Ectodermal cell (in vitro differentiated cells): ENCODE results near the gene CUL2.
"Not testable (repeated sequence)": the region's sequence is repeated elsewhere in the genome, so short reads cannot be mapped to it uniquely, and the experiment has no call there.

Source experiments
- H3K27ac ChIP-seq: 2 replicates; pipeline ENCODE4 v1.7.0; 2013; ENCODE audit warnings: mild to moderate bottlenecking, low read depth, low read length; ENCODE audit not compliant: insufficient read depth, poor library complexity, severe bottlenecking
- H3K27me3 ChIP-seq: 2 replicates; pipeline ENCODE4 v1.7.0; 2013; ENCODE audit warnings: mild to moderate bottlenecking, low read length; ENCODE audit not compliant: insufficient read depth, control insufficient read depth, poor library complexity, severe bottlenecking
- H3K36me3 ChIP-seq: one replicate; pipeline ENCODE4 v1.7.0; 2013; ENCODE audit warnings: low read length; ENCODE audit not compliant: control insufficient read depth, insufficient read depth
- H3K4me1 ChIP-seq: one replicate; pipeline ENCODE4 v1.7.0; 2013; ENCODE audit warnings: low read length; ENCODE audit not compliant: control insufficient read depth, insufficient read depth
- H3K4me3 ChIP-seq: 2 replicates; pipeline ENCODE4 v1.7.0; 2013; ENCODE audit warnings: low read depth, low read length, control low read depth; ENCODE audit not compliant: insufficient read depth
- H3K9me3 ChIP-seq: 2 replicates; pipeline ENCODE4 v1.7.0; 2013; ENCODE audit warnings: mild to moderate bottlenecking, low read length, moderate library complexity; ENCODE audit not compliant: control insufficient read depth
- WGBS, 2 experiments: methylation state at CpG; one replicate each; pipeline ENCODE4 v1.1.7; 2013; ENCODE audit warnings: missing lambda C conversion rate in 2 of 2; 5-methylcytosine and 5-hydroxymethylcytosine counted together

Gene CUL2

GRCh38 chr10:35083242-35083641, 6.9 kb downstream of the CUL2 start:
- Histone ChIP-seq H3K9me3 (no peaks in the 10 kb centered on the region), H3K27ac (no peak overlapping the region), H3K4me3 (no peak overlapping the region), H3K27me3 (no peaks in the 10 kb centered on the region), H3K4me1 (no peaks in the 10 kb centered on the region), H3K36me3 (no peaks in the 10 kb centered on the region)
- 100% methylated on average over 1 of the region's 1 CpG for WGBS, 2 experiments

- not testable (repeated sequence) for H3K27ac ChIP-seq, H3K36me3 ChIP-seq, H3K4me1 ChIP-seq, H3K4me3 ChIP-seq, H3K27me3 ChIP-seq, H3K9me3 ChIP-seq
- 95 to 96% methylated on average over 1 of the region's 1 CpG for WGBS, 2 experiments
Measured at GRCh38 chr10:35080261-35080660, 9.9 kb downstream of the CUL2 start.

- Histone ChIP-seq H3K36me3 (no peaks in the 10 kb centered on the region), H3K4me1 (no peaks in the 10 kb centered on the region), H3K4me3 (no peak overlapping the region), H3K9me3 (no peaks in the 10 kb centered on the region), H3K27me3 (no peaks in the 10 kb centered on the region), H3K27ac (no peak overlapping the region)
- WGBS, 2 experiments, result 83 to 98% methylated on average over 3 of the region's 3 CpGs
Measured at GRCh38 chr10:35079763-35080162, 10.4 kb downstream of the CUL2 start.

- H3K27ac ChIP-seq, result no peak overlapping the region
- WGBS, 2 experiments, result 81 to 88% methylated on average over 4 of the region's 4 CpGs
Measured at GRCh38 chr10:35079265-35079664, 10.9 kb downstream of the CUL2 start.

GRCh38 chr10:35075228-35075627, 14.9 kb downstream of the CUL2 start:
- Histone ChIP-seq H3K9me3 (no peaks in the 10 kb centered on the region), H3K27ac (no peak overlapping the region), H3K4me1 (no peaks in the 10 kb centered on the region), H3K27me3 (no peaks in the 10 kb centered on the region), H3K36me3 (peaks cover 5% of the 10 kb centered on the region), H3K4me3 (no peak overlapping the region)
- WGBS, 2 experiments, result 96 to 98% methylated on average over 3 of the region's 3 CpGs

More at GRCh38 chr10:35079265-35079664, 10.9 kb downstream of the CUL2 start:
- no peaks in the 10 kb centered on the region for H3K27me3 ChIP-seq
- no peak overlapping the region for H3K4me3 ChIP-seq
- no peaks in the 10 kb centered on the region for H3K36me3 ChIP-seq
- H3K9me3 ChIP-seq, result no peaks in the 10 kb centered on the region
- no peaks in the 10 kb centered on the region for H3K4me1 ChIP-seq

- Histone ChIP-seq H3K9me3 (no peaks in the 10 kb centered on the region), H3K27ac (no peak overlapping the region), H3K4me3 (no peak overlapping the region), H3K27me3 (no peaks in the 10 kb centered on the region), H3K36me3 (peaks cover 9% of the 10 kb centered on the region), H3K4me1 (no peaks in the 10 kb centered on the region)
- WGBS, 2 experiments, result 86 to 91% methylated on average over 4 of the region's 4 CpGs
Measured at GRCh38 chr10:35074266-35074665, 15.9 kb downstream of the CUL2 start.

GRCh38 chr10:35070521-35070920, 19.6 kb downstream of the CUL2 start:
- WGBS, 2 experiments, result 97 to 100% methylated on average over 2 to 3 of the region's 3 CpGs
- H3K4me3 ChIP-seq, result no peak overlapping the region
- no peaks in the 10 kb centered on the region for H3K27me3 ChIP-seq
- no peaks in the 10 kb centered on the region for H3K9me3 ChIP-seq
- H3K36me3 ChIP-seq, result peaks cover 9% of the 10 kb centered on the region
- H3K27ac ChIP-seq, result no peak overlapping the region
- no peaks in the 10 kb centered on the region for H3K4me1 ChIP-seq

GRCh38 chr10:35063837-35064454, 26.2 kb downstream of the CUL2 start:
- H3K36me3 ChIP-seq, result no peaks in the 10 kb centered on the region
- no peak overlapping the region for H3K4me3 ChIP-seq
- H3K9me3 ChIP-seq, result no peaks in the 10 kb centered on the region
- no peaks in the 10 kb centered on the region for H3K4me1 ChIP-seq
- H3K27ac ChIP-seq, result no peak overlapping the region
- no peaks in the 10 kb centered on the region for H3K27me3 ChIP-seq
- 97 to 98% methylated on average over 3 of the region's 3 CpGs for WGBS, 2 experiments

GRCh38 chr10:35059481-35059880, 30.7 kb downstream of the CUL2 start:
- no peaks in the 10 kb centered on the region for H3K4me1 ChIP-seq
- no peaks in the 10 kb centered on the region for H3K27me3 ChIP-seq
- no peaks in the 10 kb centered on the region for H3K9me3 ChIP-seq
- H3K36me3 ChIP-seq, result no peaks in the 10 kb centered on the region
- H3K4me3 ChIP-seq, result no peak overlapping the region
- no peak overlapping the region for H3K27ac ChIP-seq

- Histone ChIP-seq H3K4me1 (no peaks in the 10 kb centered on the region), H3K27me3 (no peaks in the 10 kb centered on the region), H3K4me3 (no peak overlapping the region), H3K27ac (no peak overlapping the region), H3K36me3 (peaks cover 3% of the 10 kb centered on the region), H3K9me3 (no peaks in the 10 kb centered on the region)
- 89 to 97% methylated on average over 1 of the region's 1 CpG for WGBS, 2 experiments
Measured at GRCh38 chr10:35058686-35059085, 31.5 kb downstream of the CUL2 start.

- Histone ChIP-seq H3K27me3 (no peaks in the 10 kb centered on the region), H3K27ac (no peak overlapping the region), H3K4me3 (no peak overlapping the region), H3K4me1 (no peaks in the 10 kb centered on the region), H3K9me3 (no peaks in the 10 kb centered on the region), H3K36me3 (peaks cover 4% of the 10 kb centered on the region)
- WGBS, 2 experiments, result 85 to 89% methylated on average over 6 of the region's 6 CpGs
Measured at GRCh38 chr10:35058134-35058533, 32.0 kb downstream of the CUL2 start.
